Pancreas (tissue), 10 donors: Measurements from ENCODE around the gene SRSF7. TPM values are rescaled to one million over a fixed set of nuclear protein-coding genes. Genes with fewer than 3 reads are reported as not detected.

ENCODE experiments used
- ATAC-seq, 4 donors: fragments of 200-7000 bp; cut with Tn5 transposase; one replicate each; pipeline versions ENCODE4 v1.8.0 to v1.9.1; 2020; ENCODE audit warnings: mild to moderate bottlenecking in 4 of 4, moderate library complexity in 4 of 4
- DNase-seq, 6 donors: peaks; one replicate each; pipeline ENCODE4 v3.0.0-alpha.2; 2020
- FAIRE-seq: peaks from 2 replicates; lab custom pipeline; 2012; peaks lifted over from hg19 to GRCh38; lab: Jason Lieb, UNC
- H3K27ac ChIP-seq, 4 donors: fragments of 200-600 bp; sonication (generic); 1 replicate in 3 of 4; 2 replicates in 1 of 4; pipeline versions ENCODE4 v1.5.0 to v1.8.0; 2020
- H3K27me3 ChIP-seq, 4 donors: fragments of 200-600 bp; one replicate each; pipeline ENCODE4 v1.8.0; 2021
- H3K36me3 ChIP-seq, 3 donors: fragments of 200-600 bp; sonication (generic) in 1 of 3; one replicate each; pipeline versions ENCODE4 v1.5.0 to v1.8.0; 2020 to 2021
- H3K4me1 ChIP-seq, 3 donors: fragments of 200-600 bp; one replicate each; pipeline ENCODE4 v1.8.0; 2021
- H3K4me3 ChIP-seq, 4 donors: fragments of 200-600 bp; sonication (generic) in 2 of 4; one replicate each; pipeline versions ENCODE4 v1.5.0 to v1.8.0; 2020 to 2021
- H3K9me3 ChIP-seq, 4 donors: fragments of 200-600 bp; one replicate each; pipeline ENCODE4 v1.8.0; 2021
- CTCF ChIP-seq, 4 donors: fragments of 200-600 bp; sonication (generic) in 3 of 4; IDR thresholded peaks; one replicate each; pipeline versions ENCODE4 v1.5.0 to v1.8.0; 2021; ENCODE audit warnings: antibody characterized with exemption in 4 of 4
- WGBS, 2 donors: extraction: QIAGEN DNeasy Blood & Tissue Kit; methylation state at CpG; one replicate each; pipeline ENCODE4 v1.1.7; 2013; 5-methylcytosine and 5-hydroxymethylcytosine counted together
- intact Hi-C, 3 donors: fragments of 100-400 bp; cut with DNase I; formaldehyde crosslinking; loops; one replicate each; pipeline versions ENCODE4 v1.11.1 to v1.14.2; 2022
- polyA plus RNA-seq, 2 donors: library from polyadenylated mRNA; stranded (reverse); fragments of 200-250 nt; gene quantifications; one replicate each; pipeline ENCODE4 v1.2.3, GENCODE V29; 2013
- total RNA-seq, 6 donors: library from RNA; stranded (reverse); fragmentation: NEBNext Ultra II Directional in 4 of 6; extraction: Animal tissue kit (Norgen Biotek cat#: 25700) in 4 of 6; gene quantifications; one replicate each; pipeline versions ENCODE4 v1.2.1 to v1.2.4, GENCODE V29; 2021 to 2023
- donor health status: healthy with polysubstance abuse.
- donor health status: DM: no; HTN: no; CAD: no; lungs with moderate emphysema.
- donor health status: DM: no; HTN: no; CAD: no.
- donor health status: control.
- donor health status: control.
- donor health status: Bipolar disorder and iron deficiency.
- donor health status: DM: yes; HTN: yes; CAD: no.
- donor health status: DM: no; HTN: no; CAD: no.
- donor health status: DM: no; HTN: no; CAD: no.
- donor health status: DM: yes; HTN: yes; CAD: no.

SRSF7 gene
- total and polyA plus RNA-seq, 8 donors: 27.4 to 119 (median 47.6) TPM

GRCh38 chr2:38700113-38700785, 50.9 kb downstream of the SRSF7 start:
- WGBS, 2 donors: 63 to 68% methylated on average over 9 of the region's 9 CpGs
- H3K4me3 ChIP-seq: no peak overlapping the region
- H3K4me1 ChIP-seq: peaks cover 0 to 14% (median 4%) of the 10 kb centered on the region in 3 donors
- DNase-seq (no peak), FAIRE-seq (no peak), ATAC-seq (peak in 2 of 4 donors; percentile 66 to 70)
- no peak for TF ChIP-seq CTCF (IDR thresholded peaks at IDR 0.05)
- no peaks in the 10 kb centered on the region for H3K27me3 ChIP-seq
- no peak overlapping the region for H3K27ac ChIP-seq
- intact Hi-C loops: no loop called here
- H3K9me3 ChIP-seq: no peaks in the 10 kb centered on the region
- no peaks in the 10 kb centered on the region for H3K36me3 ChIP-seq

GRCh38 chr2:38698467-38699003, 52.6 kb downstream of the SRSF7 start:
- ATAC-seq (no peak), DNase-seq (no peak), FAIRE-seq (no peak)
- Histone ChIP-seq H3K27ac (no peak overlapping the region), H3K27me3 (no peaks in the 10 kb centered on the region), H3K36me3 (no peaks in the 10 kb centered on the region), H3K4me3 (no peak overlapping the region), H3K9me3 (no peaks in the 10 kb centered on the region), H3K4me1 (peaks cover 2 to 18% (median 13%) of the 10 kb centered on the region in 3 donors)
- intact Hi-C loops: no loop called here
- no peak for TF ChIP-seq CTCF (IDR thresholded peaks at IDR 0.05)
- WGBS, 2 donors: 93 to 95% methylated on average over 5 of the region's 5 CpGs

- H3K4me1 ChIP-seq: peaks cover 11 to 31% (median 21%) of the 10 kb centered on the region in 3 donors
- H3K4me3 ChIP-seq: no peak overlapping the region
- H3K27ac ChIP-seq: peak overlapping the region in 2 of 4 donors; percentile 28 to 51
- FAIRE-seq: peak; percentile 5
- no peaks in the 10 kb centered on the region for H3K27me3 ChIP-seq
- H3K36me3 ChIP-seq: no peaks in the 10 kb centered on the region
- peak in 4 of 6 donors; percentile 48 to 68 (median 60) for DNase-seq
- peak in 3 of 4 donors; percentile 24 to 50 (median 26) for ATAC-seq
- TF ChIP-seq CTCF (IDR thresholded peaks at IDR 0.05): no peak
- intact Hi-C loops: no loop called here
- WGBS, 2 donors: 38 to 39% methylated on average over 8 of the region's 8 CpGs
- H3K9me3 ChIP-seq: no peaks in the 10 kb centered on the region
Observed at GRCh38 chr2:38697116-38697840, 53.9 kb downstream of the SRSF7 start.

Other genes starting within 250 kb of the SRSF7 start
- gene HNRNPLL, start 148.4 kb downstream of the SRSF7 start, total RNA-seq: 10 to 100 TPM; 12.3 to 20.8 (median 15.0) TPM
- 1 to 10 TPM; 4.9 to 8.1 TPM for gene HNRNPLL, start 148.4 kb downstream of the SRSF7 start, polyA plus RNA-seq
- gene GALM, start 85.2 kb downstream of the SRSF7 start, total RNA-seq: 10 to 100 TPM in 1 of 6 donors, 1 to 10 TPM in 5; 6.3 to 10.9 (median 7.4) TPM
- gene GALM, start 85.2 kb downstream of the SRSF7 start, polyA plus RNA-seq: 1 to 10 TPM; 5.4 to 7.6 TPM
- 1 to 10 TPM; 2.8 to 7.2 (median 5.3) TPM for gene GEMIN6, start 26.8 kb upstream of the SRSF7 start, total RNA-seq
- gene GEMIN6, start 26.8 kb upstream of the SRSF7 start, polyA plus RNA-seq: 1 to 10 TPM; 3.7 to 6.0 TPM
- gene DHX57, start 124.6 kb upstream of the SRSF7 start, total RNA-seq: 10 to 100 TPM in 2 of 6 donors, 1 to 10 TPM in 4; 7.4 to 12.1 (median 9.1) TPM
- gene DHX57, start 124.6 kb upstream of the SRSF7 start, polyA plus RNA-seq: 10 to 100 TPM in 1 of 2 donors, 1 to 10 TPM in 1; 6.0 to 11.7 TPM
- 10 to 100 TPM in 1 of 6 donors, 1 to 10 TPM in 5; 5.5 to 10.9 (median 7.1) TPM for gene MORN2, start 124.6 kb upstream of the SRSF7 start, total RNA-seq
- gene MORN2, start 124.6 kb upstream of the SRSF7 start, polyA plus RNA-seq: 10 to 100 TPM; 22.2 to 30.6 TPM
- under 1 TPM; 0.13 to 0.91 (median 0.40) TPM for gene ARHGEF33, start 138.5 kb upstream of the SRSF7 start, total RNA-seq
- gene ARHGEF33, start 138.5 kb upstream of the SRSF7 start, polyA plus RNA-seq: 1 to 10 TPM in 1 of 2 donors, under 1 TPM in 1; 0.53 to 1.6 TPM